Dedifferentiated amniotic fluid mesenchymal stem cell (primary cell): ENCODE results near the gene PLXNA2.

Source experiments
- DNase-seq: peaks from one replicate; pipeline ENCODE4 v3.0.0-alpha.2; 2016; ENCODE audit errors: extremely low spot score

PLXNA2 gene

GRCh38 chr1:208222376-208223126 lies 21.6 kb downstream of the PLXNA2 start:
- DNase-seq: no peak

DNA sequence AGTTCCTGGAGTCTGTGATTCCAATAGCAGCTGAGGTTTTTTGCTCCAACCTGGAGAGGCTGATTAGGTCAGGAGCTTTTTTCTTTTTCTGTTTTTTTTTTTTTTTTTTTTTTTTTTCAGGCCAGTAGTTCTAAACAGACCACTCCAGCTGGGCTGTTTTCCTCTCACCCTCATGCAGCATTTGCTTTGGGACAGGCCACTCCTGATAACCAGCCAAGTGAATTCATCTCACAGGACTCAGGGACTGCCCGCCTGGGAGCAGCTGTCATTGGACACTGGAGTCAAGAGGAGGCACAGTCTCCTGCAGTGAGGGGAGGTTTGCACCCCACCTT lies 22.9 kb downstream of the PLXNA2 start:
- DNase-seq: no peak

GRCh38 chr1:208219659-208220282 lies 24.4 kb downstream of the PLXNA2 start:
- peak; percentile 74 for DNase-seq

GRCh38 chr1:208219098-208219658 lies 25.0 kb downstream of the PLXNA2 start:
- no peak for DNase-seq

- DNase-seq: no peak
Measured at GRCh38 chr1:208218237-208219097, 25.7 kb downstream of the PLXNA2 start.

DNA sequence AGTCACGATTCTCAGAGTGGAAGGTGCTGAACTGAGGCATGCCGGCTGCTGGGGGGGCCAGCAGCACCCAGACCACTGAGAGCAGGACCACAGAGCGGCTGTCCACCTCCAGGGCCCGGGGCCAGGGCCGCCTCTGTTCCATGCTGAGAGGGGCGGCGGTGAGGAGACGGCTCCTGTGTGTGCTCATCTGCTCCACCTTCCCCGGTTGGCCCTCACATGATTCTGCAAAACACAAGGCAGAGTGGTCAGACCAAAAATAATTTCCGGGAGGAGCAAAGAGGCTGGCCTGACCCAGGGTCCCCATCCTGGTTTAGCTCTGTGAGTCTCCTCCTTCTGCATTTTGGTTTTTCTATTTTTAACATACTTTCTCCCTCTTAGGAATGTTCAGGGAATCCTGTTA lies 26.4 kb downstream of the PLXNA2 start:
- DNase-seq: no peak

DNA sequence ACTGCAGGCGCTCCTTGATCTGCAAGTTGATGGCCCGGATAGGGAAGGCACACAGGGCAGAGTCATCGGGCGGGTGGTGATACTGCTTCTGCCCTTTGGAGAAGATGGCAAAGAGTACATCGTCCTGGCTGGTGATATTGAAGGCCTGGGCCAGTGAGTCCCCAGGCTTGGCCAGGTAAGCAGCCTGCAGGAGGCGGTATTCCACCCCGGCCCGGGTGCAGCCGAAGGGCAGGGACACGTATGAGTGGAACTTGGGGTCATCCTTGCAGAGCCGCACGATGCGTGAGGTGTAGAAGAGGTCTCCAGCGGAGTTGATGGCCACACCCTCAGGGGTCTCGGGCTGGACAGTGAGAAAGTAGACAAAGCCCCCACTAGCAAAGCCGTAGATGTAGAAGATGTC lies 27.4 kb downstream of the PLXNA2 start:
- no peak for DNase-seq

GRCh38 chr1:208216062-208216461 lies 28.1 kb downstream of the PLXNA2 start:
- peak; percentile 36 for DNase-seq

DNA sequence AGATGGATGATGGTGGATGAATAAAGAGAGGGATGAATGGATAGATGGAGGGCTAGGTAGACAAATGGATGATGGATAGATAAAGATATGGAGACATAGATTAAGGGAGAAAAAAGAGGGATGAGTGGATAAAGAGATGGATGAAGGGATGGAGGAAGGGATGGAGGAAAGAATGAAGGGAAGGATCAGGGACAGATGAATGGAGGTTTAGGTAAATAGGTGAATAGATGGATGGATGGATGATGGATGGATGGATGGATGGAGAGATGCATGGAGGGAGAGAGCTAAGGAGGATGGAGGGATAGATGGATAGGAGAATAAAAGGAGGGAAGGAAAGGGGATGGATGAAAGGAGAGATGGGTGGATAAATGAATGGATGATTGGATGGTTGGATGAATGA lies 28.8 kb downstream of the PLXNA2 start:
- DNase-seq: no peak

GRCh38 chr1:208213786-208214185 lies 30.4 kb downstream of the PLXNA2 start:
- DNase-seq: no peak

DNA sequence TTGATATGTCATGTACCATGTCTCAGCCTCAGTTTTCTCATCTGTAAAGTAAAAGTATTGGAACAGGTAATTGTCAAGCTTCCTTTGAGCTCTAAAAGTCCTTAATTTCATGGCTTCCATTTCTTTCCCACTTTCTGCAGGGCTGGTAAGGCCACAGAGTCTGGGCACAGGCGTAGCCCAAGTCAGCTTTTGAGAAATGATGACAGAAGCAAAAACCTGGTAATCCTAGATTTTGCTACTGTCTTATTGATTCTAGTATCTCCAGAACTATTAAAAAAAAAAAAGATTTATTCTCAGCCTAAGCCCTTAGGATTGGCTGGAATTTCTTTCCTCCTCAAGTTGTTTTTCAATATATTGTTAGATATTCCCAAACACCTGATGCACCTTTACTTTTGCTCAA lies 31.3 kb downstream of the PLXNA2 start:
- no peak for DNase-seq

DNA sequence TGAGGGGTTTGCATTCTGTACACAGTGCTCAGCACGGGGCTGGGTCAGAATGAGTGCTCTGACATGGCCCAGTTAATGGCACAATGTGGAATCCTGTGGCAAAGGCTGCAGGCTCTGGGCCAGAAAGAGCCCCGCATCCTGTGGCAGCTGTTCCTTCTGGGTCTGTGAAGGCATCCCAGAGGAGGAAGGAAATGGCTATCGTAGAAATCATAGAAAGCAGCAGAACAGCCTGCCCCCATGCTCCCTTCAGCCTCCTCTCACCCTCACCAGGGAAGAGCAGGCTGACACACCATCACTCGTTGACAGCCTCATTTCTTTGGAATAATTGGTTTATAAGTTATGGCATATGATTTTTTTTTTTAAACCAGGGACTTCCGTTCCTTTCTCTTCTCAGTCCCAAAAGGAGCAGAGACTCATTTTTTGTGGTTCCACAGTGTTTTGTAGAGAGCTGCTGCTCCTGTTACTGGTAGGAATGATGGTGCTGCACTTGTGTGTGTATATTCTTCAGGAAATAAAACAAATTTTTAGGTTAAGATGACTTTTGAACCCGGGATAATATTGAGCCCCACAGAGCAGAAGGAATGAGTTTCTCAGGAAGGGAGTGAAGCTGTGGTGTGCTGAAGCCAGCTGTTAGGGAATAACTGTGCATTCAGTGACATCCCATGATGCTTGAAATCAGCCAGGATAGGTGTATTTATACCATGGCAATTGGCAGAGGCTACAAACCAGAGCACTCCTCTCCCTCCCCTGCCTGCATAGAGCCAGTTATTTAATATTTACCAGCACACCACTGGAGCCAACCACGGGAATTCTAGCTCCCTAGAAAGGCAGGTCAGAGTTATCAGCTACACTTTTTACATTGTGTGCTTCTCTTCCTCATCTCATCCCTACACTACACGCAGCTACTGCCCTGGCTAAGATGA lies 32.0 kb downstream of the PLXNA2 start:
- DNase-seq: no peak

DNA sequence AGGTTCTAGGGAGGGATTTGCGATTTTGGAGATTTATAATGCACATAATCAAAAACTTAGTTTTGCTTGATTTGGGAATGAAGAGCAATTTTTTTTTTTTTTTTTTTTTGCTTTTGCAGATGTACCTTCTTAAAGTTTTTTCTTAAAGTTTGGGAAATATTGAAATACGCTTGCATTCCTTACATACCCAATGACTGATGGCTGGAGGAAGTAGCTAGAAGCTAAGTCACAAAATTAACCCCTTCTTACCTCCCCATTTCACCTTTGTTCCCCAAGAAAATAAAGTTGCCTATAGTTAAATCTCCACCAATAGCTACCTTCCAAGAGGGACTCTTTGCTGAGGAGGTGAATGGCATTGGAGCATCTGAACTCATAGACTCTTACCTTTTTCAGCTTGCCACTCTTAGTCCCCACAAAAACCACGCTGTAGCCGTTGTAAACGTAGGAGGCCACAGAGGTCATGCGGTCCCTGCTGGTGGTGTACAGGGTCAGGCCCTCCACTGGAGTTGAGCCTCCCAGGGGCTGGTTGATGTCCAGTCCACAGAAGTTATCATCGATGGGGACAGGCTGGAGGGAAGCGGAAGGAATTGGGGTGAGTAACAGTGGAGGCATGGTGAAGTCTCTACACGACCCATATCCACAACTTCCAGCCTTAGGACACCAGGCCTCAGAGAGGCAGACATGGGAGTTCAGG lies 34.1 kb downstream of the PLXNA2 start:
- no peak for DNase-seq

GRCh38 chr1:208209286-208209685 lies 34.9 kb downstream of the PLXNA2 start:
- no peak for DNase-seq

DNA sequence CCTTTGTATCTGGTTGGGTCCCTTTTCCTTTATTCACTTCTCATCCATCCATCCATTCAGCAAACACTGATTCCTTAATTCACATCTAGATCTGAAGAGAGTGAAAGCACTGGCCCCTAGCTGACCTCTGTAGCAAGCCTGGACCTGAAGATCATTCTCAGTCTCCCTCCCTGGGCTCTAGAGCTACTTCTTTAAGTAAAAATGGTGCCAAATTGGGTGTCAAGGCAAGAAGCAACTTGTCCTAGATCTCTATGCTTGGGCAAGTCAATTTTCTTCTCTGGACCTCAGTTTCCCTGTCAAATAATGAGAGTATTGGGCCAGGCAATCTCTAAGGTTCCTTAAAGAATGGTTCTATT lies 36.1 kb downstream of the PLXNA2 start:
- no peak for DNase-seq

DNA sequence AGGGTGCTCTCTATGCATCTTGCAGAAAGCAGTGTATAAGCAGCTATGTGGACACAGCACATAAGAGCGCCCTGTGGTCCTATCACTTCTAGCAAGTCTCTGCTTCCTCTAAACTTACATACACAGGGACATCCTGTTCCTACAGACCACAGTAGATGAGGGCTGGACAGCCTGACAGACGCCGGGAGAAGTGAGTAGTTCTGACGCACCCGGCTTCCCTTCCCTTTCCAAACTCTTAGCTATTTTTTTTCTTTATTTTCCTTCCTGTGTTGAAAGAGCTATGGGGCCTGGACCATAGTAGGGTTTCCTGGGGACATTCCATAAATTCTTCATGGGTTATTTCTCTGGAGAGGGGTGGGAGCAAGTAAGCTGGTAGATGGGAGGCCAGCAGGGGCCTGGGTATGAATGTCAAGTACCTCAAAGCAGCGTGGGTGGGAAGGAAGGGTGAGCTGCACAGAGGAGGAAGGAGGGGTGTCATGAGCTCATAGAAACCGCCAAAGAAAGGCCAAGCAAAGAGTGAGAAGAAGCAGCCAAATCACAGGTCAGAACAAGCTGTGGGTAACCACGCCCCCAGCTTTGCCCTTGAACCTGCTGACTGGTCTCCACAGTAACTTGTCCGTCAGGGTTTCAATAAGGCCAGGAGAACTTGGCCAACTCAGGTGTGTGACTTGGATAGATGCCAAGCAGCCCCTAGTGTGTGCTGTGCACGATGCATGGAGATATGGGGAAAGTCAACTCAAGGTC lies 36.6 kb downstream of the PLXNA2 start:
- peak; percentile 69 for DNase-seq

- no peak for DNase-seq
Measured at GRCh38 chr1:208206092-208206698, 38.0 kb downstream of the PLXNA2 start.

DNA sequence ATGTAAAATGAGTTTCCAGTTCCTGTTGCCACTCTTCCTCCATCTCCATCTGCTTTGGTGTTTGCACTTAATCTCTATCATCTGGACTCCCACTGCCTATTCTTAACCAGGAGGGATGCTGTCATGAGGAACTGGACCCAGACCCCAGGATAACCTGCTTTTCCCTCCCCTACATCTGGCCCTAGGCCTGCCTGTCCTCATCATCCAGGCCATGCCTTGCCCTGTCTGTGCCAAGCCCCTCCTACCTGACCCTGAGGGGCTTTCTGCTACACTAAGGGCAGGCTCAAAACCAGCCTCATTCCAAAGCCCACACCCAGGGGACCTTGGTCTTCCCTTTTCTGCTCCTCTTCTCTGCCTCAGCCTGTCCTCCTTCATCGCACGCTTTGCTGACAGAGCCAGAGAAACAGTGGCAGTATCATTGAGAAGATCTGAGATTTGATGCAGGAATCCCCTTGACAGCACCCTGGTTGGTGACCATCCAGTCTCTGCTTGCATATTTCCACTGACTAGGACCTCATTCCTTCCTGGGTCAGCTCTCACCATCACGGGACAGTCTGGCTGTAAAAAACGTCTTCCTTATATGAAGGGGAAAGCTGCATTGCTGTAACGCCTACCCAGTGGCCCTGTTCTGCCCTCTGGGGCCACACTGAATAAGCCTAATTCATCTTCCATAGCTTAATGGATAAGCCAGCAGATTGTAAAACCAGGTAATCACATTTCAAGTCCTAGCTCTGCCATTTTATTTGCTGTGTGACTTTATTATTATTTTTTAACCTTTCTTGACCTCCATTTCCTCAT lies 38.8 kb downstream of the PLXNA2 start:
- DNase-seq: no peak

- DNase-seq: no peak
Measured at GRCh38 chr1:208204779-208205178, 39.4 kb downstream of the PLXNA2 start.
